Uterus (tissue), 2 donors: ENCODE data around the gene FMN2.

ENCODE experiments used
- CTCF ChIP-seq, 4 experiments: fragments of 200-600 bp in 2 of 4; fragments of 450-650 bp in 2 of 4; sonication (generic) in 2 of 4; IDR thresholded peaks; one replicate each; pipeline ENCODE4 v1.5.1; 2016 to 2019; ENCODE audit warnings: antibody characterized with exemption in 4 of 4, mild to moderate bottlenecking in 2 of 4, moderate library complexity in 1 of 4
- POLR2A ChIP-seq, 2 donors: fragments of 450-650 bp; IDR thresholded peaks; one replicate each; pipeline ENCODE4 v1.6.1; 2016; ENCODE audit warnings: antibody characterized with exemption in 2 of 2, mild to moderate bottlenecking in 1 of 2, moderate library complexity in 1 of 2

GRCh38 chr1:240462766-240463395, 371.2 kb downstream of the FMN2 start:
- no peak for TF ChIP-seq CTCF (IDR thresholded peaks at IDR 0.05)
- no peak for TF ChIP-seq POLR2A (IDR thresholded peaks at IDR 0.05)
